LNCAP (cell line): ENCODE measurements around the gene SLC23A1.

ENCODE experiments used
- TF ChIP-seq, protein P1 (sequence below): fragments of 450-650 bp; IDR thresholded peaks from 2 replicates; pipeline ENCODE4 v1.5.1; 2017; ENCODE audit warnings: mild to moderate bottlenecking

The SLC23A1 gene

DNA sequence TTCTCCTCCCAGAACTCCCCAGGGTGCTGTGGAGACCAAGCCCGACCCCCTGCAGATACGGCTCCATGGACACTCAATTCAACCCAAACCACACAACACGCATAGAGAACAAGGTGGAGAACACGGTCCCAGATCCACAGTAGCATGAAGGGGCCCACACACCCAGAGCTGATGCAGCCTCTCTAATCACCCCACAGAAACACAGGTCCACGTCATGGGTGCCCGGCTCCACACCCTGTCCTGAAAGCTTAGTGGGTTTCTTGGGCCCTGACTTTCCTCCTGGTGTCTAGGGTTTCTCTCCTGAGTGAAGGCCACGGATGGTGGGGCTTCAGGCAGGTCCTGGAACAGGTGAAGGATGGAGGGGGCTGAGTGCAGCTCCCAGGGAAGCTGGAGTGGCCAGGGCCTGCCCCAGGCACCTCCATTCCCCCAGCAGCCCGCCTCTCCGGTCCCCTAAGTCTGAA, 1.5 kb upstream of the SLC23A1 start:
- TF ChIP-seq, protein P1, sequence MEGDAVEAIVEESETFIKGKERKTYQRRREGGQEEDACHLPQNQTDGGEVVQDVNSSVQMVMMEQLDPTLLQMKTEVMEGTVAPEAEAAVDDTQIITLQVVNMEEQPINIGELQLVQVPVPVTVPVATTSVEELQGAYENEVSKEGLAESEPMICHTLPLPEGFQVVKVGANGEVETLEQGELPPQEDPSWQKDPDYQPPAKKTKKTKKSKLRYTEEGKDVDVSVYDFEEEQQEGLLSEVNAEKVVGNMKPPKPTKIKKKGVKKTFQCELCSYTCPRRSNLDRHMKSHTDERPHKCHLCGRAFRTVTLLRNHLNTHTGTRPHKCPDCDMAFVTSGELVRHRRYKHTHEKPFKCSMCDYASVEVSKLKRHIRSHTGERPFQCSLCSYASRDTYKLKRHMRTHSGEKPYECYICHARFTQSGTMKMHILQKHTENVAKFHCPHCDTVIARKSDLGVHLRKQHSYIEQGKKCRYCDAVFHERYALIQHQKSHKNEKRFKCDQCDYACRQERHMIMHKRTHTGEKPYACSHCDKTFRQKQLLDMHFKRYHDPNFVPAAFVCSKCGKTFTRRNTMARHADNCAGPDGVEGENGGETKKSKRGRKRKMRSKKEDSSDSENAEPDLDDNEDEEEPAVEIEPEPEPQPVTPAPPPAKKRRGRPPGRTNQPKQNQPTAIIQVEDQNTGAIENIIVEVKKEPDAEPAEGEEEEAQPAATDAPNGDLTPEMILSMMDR = no peak

DNA sequence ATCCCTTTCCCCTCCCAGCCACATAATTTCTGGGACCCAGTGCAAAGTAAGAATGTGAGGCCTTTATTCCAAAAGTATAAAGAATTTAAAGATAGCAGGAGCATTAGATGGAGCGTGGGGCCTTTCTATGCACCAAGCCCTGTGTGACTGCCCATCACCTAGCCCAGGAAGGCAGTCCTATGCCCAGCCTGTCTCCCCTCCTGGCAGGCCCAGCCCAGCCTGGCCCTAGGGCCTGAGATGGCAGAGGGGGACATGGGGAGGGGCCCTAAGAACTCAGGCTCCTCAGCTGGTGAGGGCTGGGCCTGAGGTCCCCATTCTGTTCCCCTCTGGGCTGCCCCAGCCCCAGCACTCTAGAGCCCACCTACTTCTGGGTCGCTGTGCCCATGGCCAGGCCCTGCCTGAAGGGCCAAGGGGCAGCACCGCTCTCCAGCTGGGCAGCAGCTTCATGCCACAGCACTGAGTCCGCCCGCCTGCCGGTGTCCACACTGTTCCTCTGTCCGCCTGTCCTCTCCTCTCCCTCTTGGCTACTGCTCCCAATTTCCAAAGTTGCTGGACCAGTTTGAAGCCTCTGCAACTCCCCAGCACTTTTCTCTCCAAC, 995 bp upstream of the SLC23A1 start:
- TF ChIP-seq, protein P1 = no peak

DNA sequence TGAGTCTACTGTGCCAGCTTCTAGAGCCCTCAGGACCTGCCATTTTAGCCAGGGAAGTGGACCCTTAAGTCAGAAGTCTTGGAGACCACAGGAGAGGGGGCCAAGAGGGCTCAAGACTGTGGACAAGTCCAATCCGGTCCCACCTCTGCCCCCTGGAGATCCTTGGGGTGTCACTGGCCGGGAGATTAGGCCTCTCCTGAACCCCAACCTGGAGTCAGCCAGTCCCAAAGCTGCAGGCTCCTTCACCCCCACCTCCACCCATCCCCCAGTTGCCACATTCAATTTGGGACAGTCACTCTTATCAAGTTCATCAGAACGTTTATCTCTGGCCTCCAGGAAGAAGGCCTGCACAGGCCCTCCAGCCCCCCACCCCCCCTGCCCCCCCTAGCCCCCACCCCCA, 290 bp downstream of the SLC23A1 start:
- TF ChIP-seq, protein P1 = no peak

DNA sequence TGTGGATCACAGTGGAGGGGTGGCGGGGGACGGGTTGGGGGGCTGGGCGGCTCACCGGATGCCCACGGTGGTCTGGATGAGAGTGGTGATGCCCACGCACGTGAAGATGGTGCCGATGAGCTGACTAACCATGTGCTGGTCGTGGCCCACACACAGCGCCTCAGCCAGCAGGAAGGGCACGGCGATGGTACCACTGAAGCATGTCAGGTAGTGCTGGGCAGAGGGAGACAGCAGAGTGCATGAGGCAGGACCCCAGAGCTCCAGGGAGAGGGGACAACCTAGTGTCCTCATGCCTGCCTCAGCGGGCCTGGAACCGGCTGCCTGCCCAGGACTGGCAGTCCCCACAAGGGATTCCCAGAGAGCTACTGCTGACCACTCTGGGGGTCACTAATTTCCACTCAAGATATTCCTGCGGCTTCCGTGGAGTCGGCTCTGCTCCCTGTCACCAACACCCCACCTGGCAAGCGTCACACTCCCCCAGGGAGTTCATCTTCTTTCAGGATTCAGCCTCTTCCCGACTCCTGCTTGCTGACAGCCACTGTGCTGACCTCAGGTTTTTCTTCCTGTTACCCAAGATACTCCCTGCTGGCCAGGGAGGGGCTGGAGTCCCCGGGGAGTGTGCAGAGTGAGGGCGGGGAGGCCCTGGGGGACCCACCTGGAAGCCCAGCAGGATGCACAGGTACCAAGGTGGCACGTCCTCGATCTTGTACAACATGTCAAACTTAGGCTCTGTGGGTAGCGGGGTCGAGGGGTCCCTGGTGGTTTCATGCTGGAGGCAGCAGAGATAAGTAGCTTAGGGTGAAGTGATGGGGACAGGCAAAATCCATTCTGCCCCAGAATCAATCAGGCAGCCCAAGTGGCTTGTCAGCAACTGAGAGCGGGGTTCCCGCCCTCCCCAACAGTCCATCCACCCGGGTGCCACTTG, 998 bp downstream of the SLC23A1 start:
- TF ChIP-seq, protein P1 = no peak

DNA sequence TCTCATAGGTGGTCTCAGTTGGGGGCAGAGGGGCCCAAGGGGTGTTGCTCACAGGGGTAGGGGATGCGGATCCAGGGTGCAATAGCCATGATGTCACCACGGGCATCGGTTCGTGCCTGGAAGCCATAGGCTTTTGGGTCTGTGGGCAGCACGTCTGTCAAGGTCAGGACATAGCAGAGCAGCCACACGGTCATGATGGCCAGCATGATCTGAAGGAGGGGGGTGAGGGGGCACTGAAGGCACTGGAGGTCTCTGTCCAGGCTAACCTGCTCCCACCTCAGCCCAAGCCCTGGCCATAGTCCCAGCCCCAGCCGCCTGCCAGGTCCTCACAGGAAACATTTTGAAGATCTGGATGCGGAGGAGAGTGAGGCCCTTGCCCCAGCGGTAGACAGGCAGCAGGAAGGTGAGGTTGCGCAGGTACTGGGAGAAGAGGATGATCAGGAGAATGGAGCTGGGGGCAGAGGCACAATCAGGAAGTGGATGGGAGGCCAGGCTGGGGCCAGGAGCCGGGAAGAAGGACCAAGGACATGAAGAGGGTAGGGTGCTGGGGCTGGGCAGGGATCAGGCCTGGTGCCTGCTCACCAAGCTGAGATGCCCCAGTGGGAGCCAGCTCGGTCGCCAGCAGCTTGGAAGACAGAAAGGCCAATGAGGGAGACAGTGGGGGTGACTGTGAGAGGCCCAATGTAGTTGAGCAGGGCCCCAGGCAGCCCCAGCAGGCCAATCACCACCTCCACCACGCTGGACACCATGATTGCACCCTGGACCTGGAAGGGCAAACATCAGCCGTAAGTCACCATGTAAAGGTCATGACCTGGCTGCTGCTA, 3.3 kb downstream of the SLC23A1 start:
- TF ChIP-seq, protein P1 = no peak

DNA sequence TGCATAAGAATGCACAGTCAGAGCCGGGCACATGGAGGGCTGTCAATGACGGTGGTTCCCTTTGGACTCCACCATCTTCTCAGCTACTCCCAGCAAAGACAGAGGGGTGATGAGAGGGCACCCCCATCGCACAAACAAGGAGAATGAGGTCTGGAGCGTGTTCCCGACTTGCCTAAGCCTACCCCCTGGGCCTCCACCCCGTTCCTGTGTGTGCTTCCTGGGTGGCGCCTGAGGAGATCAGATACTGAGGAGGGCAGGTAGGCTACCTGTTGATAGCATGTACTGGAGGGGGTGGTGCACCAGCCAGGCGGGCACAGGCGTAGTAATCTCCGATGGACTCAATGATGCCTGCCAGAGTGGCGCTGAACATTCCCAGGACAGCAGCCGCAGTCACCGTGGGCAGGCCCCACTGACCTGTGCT, 4.1 kb downstream of the SLC23A1 start:
- TF ChIP-seq, protein P1 = no peak

DNA sequence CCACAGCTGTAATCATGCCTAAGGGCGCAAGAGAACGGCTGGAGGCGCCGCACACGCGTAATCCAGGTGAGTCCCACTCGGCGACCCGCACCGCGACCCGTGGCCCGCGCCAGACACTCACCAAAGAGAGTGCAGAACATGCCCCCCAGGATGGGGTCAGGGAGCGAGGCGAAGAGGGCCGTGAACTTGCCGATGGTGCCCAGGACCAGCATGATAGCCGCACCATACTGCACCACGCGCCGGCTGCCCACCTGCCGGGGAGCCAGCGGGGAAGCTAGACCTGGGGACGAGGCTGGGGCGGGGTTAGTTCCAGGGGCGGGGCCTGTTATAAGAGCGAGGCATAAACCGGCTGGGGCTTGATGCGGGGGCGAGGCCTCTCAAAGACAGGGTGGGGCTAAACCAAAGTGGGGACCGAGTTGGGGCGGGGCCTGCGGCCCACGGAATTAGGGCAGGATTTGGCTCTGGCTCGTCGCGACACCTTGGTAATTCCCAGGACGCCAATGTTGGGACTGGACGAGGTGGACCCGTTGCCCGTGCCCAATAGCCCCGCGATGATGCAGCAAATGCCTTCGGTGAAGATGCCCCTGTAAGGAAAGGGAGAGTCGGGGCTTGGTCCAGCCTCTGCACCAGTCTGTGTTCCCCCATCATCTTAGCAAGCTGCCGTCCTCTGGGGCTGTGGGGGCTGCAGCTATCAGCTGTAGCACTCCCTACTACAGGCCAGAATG, 4.8 kb downstream of the SLC23A1 start:
- TF ChIP-seq, protein P1 = no peak
